Aortic smooth muscle cell (primary cell): Measurements from ENCODE around the gene TRIM43B. TPM values are rescaled to one million over a fixed set of nuclear protein-coding genes. Genes with fewer than 3 reads are reported as not detected.

Source experiments
- total RNA-seq: library from RNA; depleted of rRNA; stranded (reverse); fragments of >200 nt; gene quantifications from 2 replicates; pipeline ENCODE4 v1.2.3, GENCODE V29; 2014

TRIM43B gene
- total RNA-seq = not detected in 2 replicates

DNA sequence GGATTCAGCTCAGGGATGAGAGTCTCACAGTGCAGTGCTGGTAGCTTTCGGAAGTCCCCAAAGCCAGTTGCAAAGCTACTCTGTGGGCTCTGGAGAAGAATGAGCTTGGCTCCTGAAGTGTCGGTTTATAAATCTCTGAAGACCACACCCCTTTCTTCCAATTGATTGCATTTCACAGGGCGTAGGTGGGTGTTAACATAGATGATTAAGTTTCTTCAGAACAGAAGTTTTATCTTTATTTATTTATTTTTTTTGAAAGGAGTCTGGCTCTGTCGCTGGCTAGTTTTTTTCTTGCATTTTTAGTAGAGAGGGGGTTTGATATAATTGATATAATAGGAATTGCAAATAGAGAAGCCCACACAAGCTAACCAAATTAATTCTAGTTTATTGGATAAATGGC, at the start of gene TRIM43B:
Gene TRIM43B, minus strand, starts transcription at position 101 of the 400 bp plus-strand sequence. CDS start 2,040 bp downstream, outside the sequence.

Other genes with a start within 250 kb of the TRIM43B start
- gene PROM2, start 210.3 kb downstream of the TRIM43B start, total RNA-seq = 0.19 and 0.26 TPM in 2 replicates
- gene KCNIP3, start 187.4 kb downstream of the TRIM43B start, total RNA-seq = 0.13 and 0.31 TPM in 2 replicates
- 19.3 and 27.0 TPM in 2 replicates for gene FAHD2A, start 82.0 kb downstream of the TRIM43B start, total RNA-seq
- gene TRIM43, start 107.2 kb upstream of the TRIM43B start, total RNA-seq = not detected in 2 replicates